ENCODE results near the gene DBN1. TPM values are rescaled to one million over a fixed set of nuclear protein-coding genes. Genes with fewer than 3 reads are reported as not detected.

DBN1 gene
- total RNA-seq, 2 donors from 2014 or later: 322 to 383 TPM

DNA sequence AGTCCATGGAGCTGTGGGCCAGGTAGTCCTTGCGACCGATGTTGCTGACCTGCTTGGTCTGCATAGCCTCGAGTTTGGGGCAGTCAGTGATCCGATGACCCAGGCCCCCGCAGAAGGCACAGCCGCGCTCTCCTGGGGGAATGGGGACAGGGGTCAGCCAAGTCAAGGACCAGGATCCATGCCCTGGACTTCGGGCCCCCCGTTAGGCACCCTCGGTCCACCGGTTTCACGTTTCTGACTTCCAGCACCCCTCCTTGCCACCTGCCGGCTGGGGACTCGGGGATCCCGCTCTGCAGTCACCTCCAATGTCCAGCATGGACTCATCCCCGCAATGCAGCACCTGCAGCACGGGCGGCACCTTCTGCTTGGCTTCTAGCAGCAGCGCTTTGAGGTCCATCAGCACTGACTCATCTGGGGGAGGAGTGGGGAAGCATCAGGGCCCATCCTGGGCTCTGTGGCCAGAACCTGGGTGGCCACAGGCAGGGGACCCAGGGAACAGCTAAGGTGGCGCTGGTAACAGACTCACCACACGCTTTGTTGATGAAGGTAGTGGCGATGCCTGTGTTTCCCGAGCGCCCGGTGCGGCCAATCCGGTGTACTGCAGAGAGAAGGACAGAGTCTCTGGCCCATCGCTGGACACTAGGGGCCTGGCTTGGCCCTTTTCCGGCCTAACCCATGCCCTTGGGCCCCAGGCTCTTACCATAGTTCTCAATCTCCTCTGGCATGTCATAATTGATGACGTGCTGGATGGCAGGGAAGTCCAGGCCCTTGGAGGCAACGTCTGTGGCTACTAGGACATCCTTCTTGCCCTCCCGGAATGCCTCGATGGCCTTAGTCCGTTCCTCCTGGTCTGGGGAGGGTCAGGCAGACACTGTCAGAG is 38.6 kb upstream of the DBN1 start:
- Histone ChIP-seq H3K27me3 (ENCODE audit: control insufficient read depth, insufficient read depth, low read length, poor library complexity, severe bottlenecking) (no peaks in the 10 kb centered on the region), H3K27ac (ENCODE audit: low read depth, low read length) (no peak overlapping the region), H3K4me1 (ENCODE audit: control insufficient read depth, insufficient read depth, low read length) (peaks cover 4% of the 10 kb centered on the region), H3K4me3 (ENCODE audit: low read length) (no peak overlapping the region), H3K9ac (ENCODE audit: extremely low read depth, low read length, poor library complexity, severe bottlenecking) (no peak overlapping the region), H3K36me3 (ENCODE audit: control insufficient read depth, insufficient read depth, low read length) (peaks cover 63% of the 10 kb centered on the region), H3K9me3 (ENCODE audit: control insufficient read depth, low read length) (no peaks in the 10 kb centered on the region)
- H3K9me3 Mint-ChIP-seq: no peaks in the 10 kb centered on the region
- H3K27ac Mint-ChIP-seq: no peak overlapping the region
- TF ChIP-seq, protein P1, sequence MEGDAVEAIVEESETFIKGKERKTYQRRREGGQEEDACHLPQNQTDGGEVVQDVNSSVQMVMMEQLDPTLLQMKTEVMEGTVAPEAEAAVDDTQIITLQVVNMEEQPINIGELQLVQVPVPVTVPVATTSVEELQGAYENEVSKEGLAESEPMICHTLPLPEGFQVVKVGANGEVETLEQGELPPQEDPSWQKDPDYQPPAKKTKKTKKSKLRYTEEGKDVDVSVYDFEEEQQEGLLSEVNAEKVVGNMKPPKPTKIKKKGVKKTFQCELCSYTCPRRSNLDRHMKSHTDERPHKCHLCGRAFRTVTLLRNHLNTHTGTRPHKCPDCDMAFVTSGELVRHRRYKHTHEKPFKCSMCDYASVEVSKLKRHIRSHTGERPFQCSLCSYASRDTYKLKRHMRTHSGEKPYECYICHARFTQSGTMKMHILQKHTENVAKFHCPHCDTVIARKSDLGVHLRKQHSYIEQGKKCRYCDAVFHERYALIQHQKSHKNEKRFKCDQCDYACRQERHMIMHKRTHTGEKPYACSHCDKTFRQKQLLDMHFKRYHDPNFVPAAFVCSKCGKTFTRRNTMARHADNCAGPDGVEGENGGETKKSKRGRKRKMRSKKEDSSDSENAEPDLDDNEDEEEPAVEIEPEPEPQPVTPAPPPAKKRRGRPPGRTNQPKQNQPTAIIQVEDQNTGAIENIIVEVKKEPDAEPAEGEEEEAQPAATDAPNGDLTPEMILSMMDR (conservative IDR thresholded peaks at IDR 0.05): no peak
- no peaks in the 10 kb centered on the region for H3K27me3 Mint-ChIP-seq (ENCODE audit: insufficient read depth)
- peaks cover 55% of the 10 kb centered on the region for H3K36me3 Mint-ChIP-seq (ENCODE audit: low read depth)
- WGBS, 2 experiments (ENCODE audit: insufficient coverage in 1 of 2, insufficient read length in 1 of 2): 95 to 96% methylated on average over 14 to 34 of the region's 34 CpGs
- no peak overlapping the region for H3K4me3 Mint-ChIP-seq
- peaks cover 14% of the 10 kb centered on the region for H3K4me1 Mint-ChIP-seq
- DNase-seq: no peak

DNA sequence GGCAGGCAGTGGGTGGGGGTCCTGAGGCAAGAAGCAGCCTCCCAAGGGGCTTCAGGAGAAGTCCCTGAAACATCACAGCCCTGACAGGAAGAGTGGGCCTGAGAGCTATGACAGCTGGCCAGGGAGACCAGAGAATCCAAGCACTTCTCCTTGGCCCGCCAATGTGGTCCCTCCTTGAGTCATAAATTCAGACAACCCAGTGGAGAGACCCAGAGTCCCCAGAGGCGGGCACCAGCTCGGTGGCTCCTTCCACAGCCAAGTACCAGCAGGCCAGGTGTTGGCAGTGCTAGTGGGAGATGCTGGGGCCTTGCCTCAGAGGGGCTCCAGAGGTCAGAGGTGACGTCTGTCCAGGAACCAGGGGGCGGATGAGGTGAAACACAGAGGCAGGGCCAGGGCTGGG is 37.7 kb upstream of the DBN1 start:
- H3K4me1 ChIP-seq (ENCODE audit: control insufficient read depth, insufficient read depth, low read length): peaks cover 4% of the 10 kb centered on the region
- no peaks in the 10 kb centered on the region for H3K9me3 Mint-ChIP-seq
- peaks cover 11% of the 10 kb centered on the region for H3K4me1 Mint-ChIP-seq
- no peak overlapping the region for H3K4me3 ChIP-seq (ENCODE audit: low read length)
- no peaks in the 10 kb centered on the region for H3K27me3 ChIP-seq (ENCODE audit: control insufficient read depth, insufficient read depth, low read length, poor library complexity, severe bottlenecking)
- WGBS, 2 experiments (ENCODE audit: insufficient coverage in 1 of 2, insufficient read length in 1 of 2): 86 to 97% methylated on average over 3 to 5 of the region's 5 CpGs
- H3K27ac Mint-ChIP-seq: no peak overlapping the region
- no peak overlapping the region for H3K9ac ChIP-seq (ENCODE audit: extremely low read depth, low read length, poor library complexity, severe bottlenecking)
- no peak overlapping the region for H3K4me3 Mint-ChIP-seq
- peaks cover 56% of the 10 kb centered on the region for H3K36me3 Mint-ChIP-seq (ENCODE audit: low read depth)
- H3K9me3 ChIP-seq (ENCODE audit: control insufficient read depth, low read length): no peaks in the 10 kb centered on the region
- H3K27me3 Mint-ChIP-seq (ENCODE audit: insufficient read depth): no peaks in the 10 kb centered on the region
- no peak overlapping the region for H3K27ac ChIP-seq (ENCODE audit: low read depth, low read length)
- TF ChIP-seq, protein P1 (conservative IDR thresholded peaks at IDR 0.05): no peak
- H3K36me3 ChIP-seq (ENCODE audit: control insufficient read depth, insufficient read depth, low read length): peaks cover 63% of the 10 kb centered on the region
- no peak for DNase-seq

DNA sequence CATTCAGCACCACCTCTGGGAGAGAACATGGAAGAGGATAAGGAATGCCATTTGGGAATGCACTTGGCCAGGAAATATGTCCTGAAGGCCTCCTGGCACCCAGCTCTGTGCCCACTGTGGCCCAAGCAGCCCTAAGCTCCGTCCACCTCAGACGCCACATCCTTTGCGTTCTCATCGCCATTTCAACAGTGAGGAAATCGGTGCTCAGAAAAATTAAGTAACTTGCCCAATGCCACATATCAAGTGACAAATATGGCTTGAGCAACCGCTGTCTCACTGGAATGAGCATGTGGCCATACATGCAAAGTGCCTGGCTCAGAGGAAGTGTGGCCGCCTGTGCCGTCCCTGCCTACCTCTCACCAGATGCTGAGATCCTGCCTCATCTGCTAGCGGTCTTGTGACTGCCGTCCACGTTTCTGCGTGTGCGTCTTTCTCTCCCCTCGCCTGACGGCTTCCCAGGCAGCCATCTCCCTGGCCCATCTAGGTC is 37.2 kb upstream of the DBN1 start:
- H3K9ac ChIP-seq (ENCODE audit: extremely low read depth, low read length, poor library complexity, severe bottlenecking): no peak overlapping the region

More for the DNA sequence above, 37.2 kb upstream of the DBN1 start:
- H3K27me3 ChIP-seq (ENCODE audit: control insufficient read depth, insufficient read depth, low read length, poor library complexity, severe bottlenecking): no peaks in the 10 kb centered on the region
- no peak overlapping the region for H3K27ac ChIP-seq (ENCODE audit: low read depth, low read length)
- H3K9me3 ChIP-seq (ENCODE audit: control insufficient read depth, low read length): no peaks in the 10 kb centered on the region
- Mint-ChIP-seq H3K27ac (no peak overlapping the region), H3K36me3 (ENCODE audit: low read depth) (peaks cover 50% of the 10 kb centered on the region), H3K9me3 (no peaks in the 10 kb centered on the region), H3K27me3 (ENCODE audit: insufficient read depth) (no peaks in the 10 kb centered on the region), H3K4me1 (peaks cover 5% of the 10 kb centered on the region), H3K4me3 (no peak overlapping the region)
- H3K4me1 ChIP-seq (ENCODE audit: control insufficient read depth, insufficient read depth, low read length): peaks cover 4% of the 10 kb centered on the region
- peaks cover 61% of the 10 kb centered on the region for H3K36me3 ChIP-seq (ENCODE audit: control insufficient read depth, insufficient read depth, low read length)
- 96 to 97% methylated on average over 14 to 15 of the region's 15 CpGs for WGBS, 2 experiments (ENCODE audit: insufficient coverage in 1 of 2, insufficient read length in 1 of 2)
- DNase-seq: no peak
- TF ChIP-seq, protein P1 (conservative IDR thresholded peaks at IDR 0.05): no peak
- no peak overlapping the region for H3K4me3 ChIP-seq (ENCODE audit: low read length)
